HG03432 (cell line): ENCODE data around the gene SLC26A6.

ENCODE experiments used
- ATAC-seq: cut with Tn5 transposase; IDR thresholded peaks from one replicate; pipeline ENCODE4 v1.9.1; 2021; ENCODE audit warnings: mild to moderate bottlenecking, moderate library complexity; ENCODE audit not compliant: unreplicated experiment

Gene SLC26A6

DNA sequence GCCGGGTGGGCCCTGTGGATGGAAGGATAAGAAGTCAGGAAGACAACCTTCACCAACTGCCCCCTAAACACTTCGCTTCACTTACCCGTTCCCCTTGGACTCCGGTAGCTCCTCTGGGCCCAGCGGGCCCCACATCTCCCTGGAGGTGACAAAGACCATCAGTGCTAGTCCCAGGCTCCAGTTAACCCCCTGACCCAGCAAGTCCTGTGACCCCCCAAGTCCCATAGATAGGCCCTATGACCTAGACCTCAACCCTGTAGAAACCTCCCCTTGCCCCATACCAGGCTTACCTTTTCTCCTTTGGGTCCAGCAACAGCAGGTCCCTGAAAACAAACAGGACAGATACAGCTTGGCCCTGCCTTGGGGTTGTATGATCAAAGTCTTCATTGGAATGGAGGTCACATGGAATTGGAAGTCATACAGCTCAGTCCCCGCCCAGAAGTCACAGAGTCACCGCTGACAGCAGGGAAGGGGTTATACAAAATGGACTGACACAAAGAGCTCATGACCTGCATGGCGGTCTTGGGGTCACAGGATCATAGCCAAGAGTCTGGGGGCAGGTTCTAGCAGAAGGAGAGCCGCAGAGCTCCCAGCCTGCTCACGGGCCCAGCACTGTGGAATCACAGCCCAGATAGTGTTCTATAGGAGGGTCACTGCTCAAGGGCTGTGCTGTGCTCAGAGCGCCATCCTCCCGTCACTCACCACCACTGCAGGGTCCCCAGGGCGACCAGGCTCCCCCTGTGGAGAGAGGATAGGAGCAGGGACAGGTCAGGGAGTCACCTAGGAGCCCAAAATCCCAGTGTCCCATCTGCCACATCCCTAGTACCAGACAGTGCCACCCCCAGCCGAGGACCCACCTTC lies 53.4 kb downstream of the SLC26A6 start:
- ATAC-seq: no peak

GRCh38 chr3:48576647-48577046 lies 58.6 kb downstream of the SLC26A6 start:
- no peak for ATAC-seq
